GM12801 (cell line): ENCODE measurements around the gene GPD2.

Experiments
- TF ChIP-seq, protein P1 (sequence below): IDR thresholded peaks from one replicate; pipeline ENCODE4 v1.5.1; 2011; ENCODE audit warnings: control low read depth; ENCODE audit not compliant: insufficient read length; ENCODE audit errors: extremely low read depth

GPD2 gene

DNA sequence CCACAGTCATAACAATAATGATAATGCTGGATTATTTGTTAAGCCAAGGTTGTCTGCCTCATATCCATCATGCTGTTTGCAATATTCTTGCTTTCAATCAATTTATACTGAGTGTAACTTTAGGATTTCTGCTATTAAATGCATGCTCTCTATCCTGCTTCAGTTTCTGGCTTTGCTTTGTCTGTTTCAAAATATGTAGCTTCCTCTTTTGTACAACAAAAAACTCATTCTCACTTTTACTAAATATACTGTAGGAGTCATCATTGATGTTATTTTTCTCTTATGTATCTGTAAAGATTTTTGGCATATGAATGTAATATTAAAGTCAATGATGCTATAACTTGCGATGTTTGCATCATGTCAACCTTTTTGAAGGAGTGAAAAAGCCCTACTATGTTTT is 149.3 kb downstream of the GPD2 start:
- TF ChIP-seq, protein P1, sequence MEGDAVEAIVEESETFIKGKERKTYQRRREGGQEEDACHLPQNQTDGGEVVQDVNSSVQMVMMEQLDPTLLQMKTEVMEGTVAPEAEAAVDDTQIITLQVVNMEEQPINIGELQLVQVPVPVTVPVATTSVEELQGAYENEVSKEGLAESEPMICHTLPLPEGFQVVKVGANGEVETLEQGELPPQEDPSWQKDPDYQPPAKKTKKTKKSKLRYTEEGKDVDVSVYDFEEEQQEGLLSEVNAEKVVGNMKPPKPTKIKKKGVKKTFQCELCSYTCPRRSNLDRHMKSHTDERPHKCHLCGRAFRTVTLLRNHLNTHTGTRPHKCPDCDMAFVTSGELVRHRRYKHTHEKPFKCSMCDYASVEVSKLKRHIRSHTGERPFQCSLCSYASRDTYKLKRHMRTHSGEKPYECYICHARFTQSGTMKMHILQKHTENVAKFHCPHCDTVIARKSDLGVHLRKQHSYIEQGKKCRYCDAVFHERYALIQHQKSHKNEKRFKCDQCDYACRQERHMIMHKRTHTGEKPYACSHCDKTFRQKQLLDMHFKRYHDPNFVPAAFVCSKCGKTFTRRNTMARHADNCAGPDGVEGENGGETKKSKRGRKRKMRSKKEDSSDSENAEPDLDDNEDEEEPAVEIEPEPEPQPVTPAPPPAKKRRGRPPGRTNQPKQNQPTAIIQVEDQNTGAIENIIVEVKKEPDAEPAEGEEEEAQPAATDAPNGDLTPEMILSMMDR: no peak

DNA sequence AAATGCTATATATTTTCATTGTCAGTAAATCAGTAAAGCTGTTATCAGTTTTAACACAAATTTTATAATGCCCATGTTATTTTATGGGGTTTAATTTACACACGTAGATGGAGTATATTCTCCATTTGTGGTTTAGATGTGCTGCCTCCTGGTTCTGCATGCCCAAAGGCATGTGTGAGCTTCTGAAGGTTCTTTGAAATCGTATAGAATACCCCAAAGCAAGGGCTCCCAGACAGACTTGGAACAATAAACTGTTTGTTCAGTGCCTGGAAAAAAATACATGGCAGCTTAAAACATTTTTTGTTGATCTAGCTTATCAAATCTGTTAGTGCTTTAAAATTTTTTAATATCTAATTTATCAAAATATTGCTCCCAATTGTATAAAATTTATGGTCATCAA is 150.4 kb downstream of the GPD2 start:
- TF ChIP-seq, protein P1: no peak

DNA sequence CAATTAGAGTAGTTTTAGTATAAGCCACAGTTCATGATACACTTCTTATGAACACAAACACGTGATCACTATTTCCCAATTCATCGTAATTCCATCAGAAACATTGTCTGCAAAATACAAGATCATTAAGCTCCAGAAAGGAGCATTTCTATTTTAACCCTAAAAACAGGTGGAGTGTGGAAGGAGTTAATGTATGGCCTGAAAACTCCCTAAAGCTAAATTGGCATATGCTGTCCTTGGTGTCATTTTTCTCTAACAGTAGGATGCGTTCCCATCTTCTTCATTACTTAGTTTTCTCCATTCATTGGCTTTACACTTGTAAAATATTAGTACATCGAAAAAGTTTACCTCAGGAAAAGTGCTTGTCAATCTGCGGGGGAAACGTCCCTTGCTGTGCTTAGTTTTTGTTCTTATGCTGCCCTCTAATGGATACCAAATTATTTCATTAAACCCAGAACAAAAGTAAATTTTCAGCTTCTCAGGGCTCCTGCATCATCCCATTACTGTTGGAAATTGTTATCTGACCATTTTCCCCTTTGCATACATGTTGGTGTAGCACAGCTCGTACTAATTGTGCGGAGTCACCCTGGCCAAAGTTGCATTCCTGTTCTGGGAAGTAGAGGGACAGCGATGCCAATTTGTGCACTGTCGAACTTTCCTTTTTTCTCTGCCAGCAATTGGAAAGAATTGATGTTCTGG is 153.4 kb downstream of the GPD2 start:
- TF ChIP-seq, protein P1: no peak

DNA sequence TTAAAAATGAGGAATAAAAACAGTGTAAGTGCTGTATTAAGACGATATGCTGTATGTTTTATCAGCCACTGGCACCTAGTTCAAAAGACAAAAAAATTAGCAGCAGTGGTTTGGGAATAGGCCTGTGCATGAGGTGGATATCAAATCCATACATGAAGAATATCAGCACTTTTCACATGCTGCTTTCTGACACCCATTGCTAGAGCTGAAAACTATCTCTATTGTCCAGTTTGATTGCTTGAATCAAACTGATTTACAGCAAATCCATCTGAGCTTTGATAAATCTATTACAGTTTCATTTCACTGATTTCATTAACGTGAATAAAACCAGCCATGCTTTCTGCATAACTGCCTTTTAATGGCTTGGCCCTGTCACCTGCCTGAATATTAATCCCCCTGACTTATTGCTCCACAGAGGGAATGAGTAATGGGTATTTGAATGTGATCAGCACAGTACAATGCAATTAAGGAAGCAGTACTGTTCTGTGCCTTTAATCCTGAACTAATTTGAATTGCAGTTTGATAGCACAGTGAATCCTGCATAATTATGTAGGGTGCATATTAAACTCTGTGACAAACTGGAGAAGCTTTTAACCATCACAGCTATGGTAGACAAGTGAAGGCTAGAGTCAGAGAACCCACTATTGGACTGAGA is 154.0 kb downstream of the GPD2 start:
- TF ChIP-seq, protein P1: no peak

DNA sequence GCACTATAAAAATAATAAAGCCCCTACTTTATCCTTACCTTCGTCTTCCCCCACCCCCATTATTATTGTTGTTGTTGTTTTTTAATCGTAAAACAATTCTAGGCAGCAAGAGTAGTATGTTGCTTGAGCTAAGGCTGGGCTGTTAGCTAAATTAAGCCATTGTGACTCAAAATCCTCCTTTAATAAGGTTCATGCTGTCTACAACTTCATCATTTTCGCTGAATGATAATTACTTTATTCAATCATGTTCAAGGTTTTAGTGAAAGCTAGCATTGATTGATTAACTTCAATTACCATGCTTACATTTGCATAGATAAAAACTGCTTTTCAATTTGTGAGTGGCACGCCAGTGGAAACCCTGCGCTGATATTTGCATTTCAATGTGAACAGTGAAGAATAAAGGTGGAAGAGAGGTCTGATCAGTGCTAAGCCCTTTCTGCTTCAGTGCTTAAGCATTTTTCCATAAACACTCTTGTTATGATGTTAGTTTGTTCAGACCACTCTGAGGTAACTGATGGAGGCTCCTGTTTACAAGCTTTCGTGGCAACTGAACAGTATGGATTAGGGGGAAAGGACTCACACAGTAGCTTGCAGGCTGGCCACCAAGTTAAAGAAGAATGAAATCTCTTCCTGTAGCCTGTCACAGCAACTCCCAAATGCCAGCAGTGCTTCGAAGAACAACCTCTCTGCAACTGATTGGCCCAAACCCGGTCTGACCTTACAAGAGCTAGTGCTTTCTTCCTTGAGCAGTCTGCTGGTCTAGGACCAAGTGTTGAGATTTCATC is 156.8 kb downstream of the GPD2 start:
- TF ChIP-seq, protein P1: no peak

DNA sequence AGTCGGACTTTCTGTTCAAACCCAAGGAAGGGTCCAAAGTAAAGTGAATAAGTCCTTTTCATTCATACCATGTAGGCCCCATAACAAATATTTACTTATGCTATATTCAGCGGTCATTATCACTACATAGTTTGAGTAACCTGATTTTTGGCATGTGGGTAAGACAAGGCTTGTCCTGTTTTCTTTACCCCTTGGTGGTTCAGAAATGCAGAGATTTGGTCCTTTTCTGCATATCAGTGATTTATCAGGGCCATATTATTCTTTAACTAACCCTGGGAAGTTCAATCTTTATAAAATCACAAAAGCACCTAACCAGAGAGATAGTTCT is 157.4 kb downstream of the GPD2 start:
- TF ChIP-seq, protein P1: no peak

DNA sequence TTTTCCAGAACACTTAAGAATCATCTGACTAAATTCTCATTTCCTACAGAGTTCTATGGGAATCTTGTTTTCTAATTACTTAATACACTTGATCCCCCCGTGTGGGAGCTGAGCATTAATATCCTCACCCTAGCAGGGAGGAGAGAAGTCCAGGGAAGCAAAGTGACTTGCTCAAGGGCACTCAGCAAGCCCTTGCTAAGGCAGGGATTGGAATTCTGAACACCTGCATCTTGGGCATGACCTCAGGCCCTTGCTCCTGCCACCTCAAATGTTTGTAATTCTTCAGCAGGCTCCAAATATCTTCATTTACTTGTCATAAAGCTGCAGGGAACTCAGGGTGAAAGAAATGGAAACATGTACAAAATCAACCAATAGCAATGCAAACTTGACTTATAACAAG is 162.4 kb downstream of the GPD2 start:
- TF ChIP-seq, protein P1: no peak
